Measurements from ENCODE around the gene CD36. TPM values are rescaled to one million over a fixed set of nuclear protein-coding genes. Genes with fewer than 3 reads are reported as not detected.
A peak's percentile ranks its signal among the peaks of the same experiment; 100 is the strongest.

CD36 gene
- total RNA-seq, 3 donors from 2014 or later (not counting 1 experiment from before 2014, with no cell fraction given): 5.5 to 7.0 (median 6.0) TPM

GRCh38 chr7:80659120-80660055 is 20.9 kb downstream of the CD36 start:
- Histone ChIP-seq H3K9me3 (ENCODE audit: control insufficient read depth, insufficient read depth, low read length) (no peaks in the 10 kb centered on the region), H3K4me1 (ENCODE audit: control insufficient read depth, insufficient read depth, low read length) (no peaks in the 10 kb centered on the region), H3K27me3 (ENCODE audit: control insufficient read depth, insufficient read depth, low read length) (no peaks in the 10 kb centered on the region), H3K36me3 (ENCODE audit: control insufficient read depth, insufficient read depth, low read length) (no peaks in the 10 kb centered on the region), H3K27ac (ENCODE audit: low read length) (no peak overlapping the region), H3K4me3 (ENCODE audit: low read length) (no peak overlapping the region)
- Mint-ChIP-seq H3K36me3 (no peaks in the 10 kb centered on the region), H3K4me3 (no peak overlapping the region), H3K9me3 (no peaks in the 10 kb centered on the region), H3K4me1 (no peaks in the 10 kb centered on the region), H3K27me3 (ENCODE audit: low read depth in 2 of 2) (no peaks in the 10 kb centered on the region), H3K27ac (no peak overlapping the region)
- 32% methylated on average over 2 of the region's 3 CpGs for WGBS (ENCODE audit: insufficient coverage)
- intact Hi-C loops (cut with micrococcal nuclease): no loop called here
- peak; percentile 71 for TF ChIP-seq CTCF (IDR thresholded peaks at IDR 0.05)
- ATAC-seq: no peak
- DNase-seq: peak in 1 of 2 donors; percentile 35

GRCh38 chr7:80660939-80661338 is 22.5 kb downstream of the CD36 start:
- H3K9me3 Mint-ChIP-seq: no peaks in the 10 kb centered on the region
- ATAC-seq: no peak
- no peak overlapping the region for H3K4me3 Mint-ChIP-seq
- H3K27ac Mint-ChIP-seq: no peak overlapping the region
- Histone ChIP-seq H3K36me3 (ENCODE audit: control insufficient read depth, insufficient read depth, low read length) (no peaks in the 10 kb centered on the region), H3K27ac (ENCODE audit: low read length) (no peak overlapping the region), H3K4me1 (ENCODE audit: control insufficient read depth, insufficient read depth, low read length) (no peaks in the 10 kb centered on the region), H3K4me3 (ENCODE audit: low read length) (no peak overlapping the region), H3K9me3 (ENCODE audit: control insufficient read depth, insufficient read depth, low read length) (no peaks in the 10 kb centered on the region), H3K27me3 (ENCODE audit: control insufficient read depth, insufficient read depth, low read length) (no peaks in the 10 kb centered on the region)
- WGBS (ENCODE audit: insufficient coverage): 74% methylated on average over 3 of the region's 4 CpGs
- no peak for DNase-seq
- H3K4me1 Mint-ChIP-seq: no peaks in the 10 kb centered on the region
- intact Hi-C loops (cut with micrococcal nuclease): no loop called here
- no peak for TF ChIP-seq CTCF (IDR thresholded peaks at IDR 0.05)
- no peaks in the 10 kb centered on the region for H3K36me3 Mint-ChIP-seq
- H3K27me3 Mint-ChIP-seq (ENCODE audit: low read depth in 2 of 2): no peaks in the 10 kb centered on the region

- no peaks in the 10 kb centered on the region for H3K9me3 Mint-ChIP-seq
- H3K36me3 Mint-ChIP-seq: no peaks in the 10 kb centered on the region
- no peaks in the 10 kb centered on the region for H3K27me3 ChIP-seq (ENCODE audit: control insufficient read depth, insufficient read depth, low read length)
- no peaks in the 10 kb centered on the region for H3K4me1 ChIP-seq (ENCODE audit: control insufficient read depth, insufficient read depth, low read length)
- H3K9me3 ChIP-seq (ENCODE audit: control insufficient read depth, insufficient read depth, low read length): no peaks in the 10 kb centered on the region
- H3K4me3 ChIP-seq (ENCODE audit: low read length): no peak overlapping the region
- H3K4me3 Mint-ChIP-seq: no peak overlapping the region
- no peaks in the 10 kb centered on the region for H3K27me3 Mint-ChIP-seq (ENCODE audit: low read depth in 2 of 2)
- no peaks in the 10 kb centered on the region for H3K4me1 Mint-ChIP-seq
- TF ChIP-seq CTCF (IDR thresholded peaks at IDR 0.05): no peak
- no peak overlapping the region for H3K27ac ChIP-seq (ENCODE audit: low read length)
- intact Hi-C loops (cut with micrococcal nuclease): no loop called here
- no peaks in the 10 kb centered on the region for H3K36me3 ChIP-seq (ENCODE audit: control insufficient read depth, insufficient read depth, low read length)
- DNase-seq: no peak
- H3K27ac Mint-ChIP-seq: no peak overlapping the region
- ATAC-seq: no peak
- 83% methylated on average over 7 of the region's 7 CpGs for WGBS (ENCODE audit: insufficient coverage)
Observed at GRCh38 chr7:80661729-80662128, 23.3 kb downstream of the CD36 start.

Data from natural killer cell (primary cell).